GM12878 (cell line): ENCODE results near the gene ANKRD13A. TPM values are rescaled to one million over a fixed set of nuclear protein-coding genes. Genes with fewer than 3 reads are reported as not detected.
"Not testable (repeated sequence)": the region's sequence is repeated elsewhere in the genome, so short reads cannot be mapped to it uniquely, and the experiment has no call there.

ENCODE experiments used
- ATAC-seq: fragments of 200-7000 bp; cut with Tn5 transposase; 3 replicates; pipeline ENCODE4 v1.9.1; 2020; ENCODE audit warnings: mild to moderate bottlenecking, moderate library complexity
- BruUV-seq: library from RNA; stranded (reverse); fragments of 400-500 nt; replicated peaks from 2 replicates; lab custom pipeline; 2021; lab: Mats Ljungman, UMichigan
- CTCF ChIA-PET: fragments of 300-600 bp; sonication (Branson Sonifier 250); formaldehyde crosslinking; extraction: SDS; loops from one replicate; lab custom pipeline; 2021; ENCODE audit warnings: inconsistent platforms; lab: Yijun Ruan, JAX
- POLR2A ChIA-PET: fragments of 350-600 bp; formaldehyde crosslinking; extraction: SDS; loops from one replicate; lab custom pipeline; 2021; ENCODE audit warnings: inconsistent platforms; lab: Charles Lee
- RAD21 ChIA-PET: fragments of 300-600 bp; sonication (Branson Sonifier 250); formaldehyde crosslinking; loops from one replicate; lab custom pipeline; 2023; ENCODE audit warnings: antibody characterized with exemption; ENCODE audit not compliant: unreplicated experiment; lab: Charles Lee
- SMC1A ChIA-PET: fragments of 300-600 bp; sonication (Branson Sonifier 250); formaldehyde crosslinking; loops from one replicate; lab custom pipeline; 2023; ENCODE audit not compliant: unreplicated experiment, uncharacterized antibody; lab: Charles Lee
- DNase-seq: peaks from one replicate; pipeline ENCODE4 v3.0.0-alpha.2; 2011; ENCODE audit warnings: low read depth, low spot score
- FAIRE-seq: peaks from 3 replicates; lab custom pipeline; 2011; peaks lifted over from hg19 to GRCh38; lab: Jason Lieb, UNC
- H2AFZ ChIP-seq: 2 replicates; pipeline ENCODE4 v1.6.0; 2011; ENCODE audit warnings: low read depth, low read length, control low read depth; ENCODE audit not compliant: control insufficient read depth
- H3K27ac ChIP-seq: 2 replicates; pipeline ENCODE4 v1.5.1; 2011; ENCODE audit warnings: control low read depth; ENCODE audit not compliant: control insufficient read depth, insufficient read depth
- H3K27me3 ChIP-seq, 2 experiments: replicated peaks in 1 of 2; 2 replicates each; pipeline versions ENCODE4 v1.6.0 to v1.6.1; 2011; ENCODE audit warnings: low read length in 1 of 2; ENCODE audit not compliant: control insufficient read depth in 2 of 2, insufficient read depth in 2 of 2
- H3K36me3 ChIP-seq, 2 experiments: 2 replicates each; pipeline ENCODE4 v1.5.1; 2011; ENCODE audit warnings: low read length in 1 of 2; ENCODE audit not compliant: control insufficient read depth in 2 of 2, insufficient read depth in 2 of 2
- H3K4me1 ChIP-seq: 2 replicates; pipeline ENCODE4 v1.6.1; 2011; ENCODE audit warnings: mild to moderate bottlenecking, low read length, moderate library complexity, mixed read lengths; ENCODE audit not compliant: control insufficient read depth, insufficient read depth
- H3K4me2 ChIP-seq: 2 replicates; pipeline ENCODE4 v1.6.0; 2011; ENCODE audit warnings: control low read depth; ENCODE audit not compliant: control insufficient read depth, insufficient read depth
- H3K4me3 ChIP-seq: fragments of 200-600 bp; sonication (generic); 2 replicates; pipeline ENCODE4 v1.5.1; 2016
- H3K79me2 ChIP-seq: 2 replicates; pipeline ENCODE4 v1.6.0; 2011; ENCODE audit warnings: low read length; ENCODE audit not compliant: control insufficient read depth, insufficient read depth
- H3K9ac ChIP-seq: 2 replicates; pipeline ENCODE4 v1.8.0; 2011; ENCODE audit warnings: low read length, control low read depth, mixed read lengths; ENCODE audit not compliant: control insufficient read depth, insufficient read depth
- H3K9me3 ChIP-seq: replicated peaks from 3 replicates; pipeline ENCODE4 v1.5.1; 2011; ENCODE audit warnings: mild to moderate bottlenecking, low read length; ENCODE audit not compliant: control insufficient read depth, insufficient read depth
- H4K20me1 ChIP-seq: 2 replicates; pipeline ENCODE4 v1.6.0; 2011; ENCODE audit not compliant: control insufficient read depth, insufficient read depth
- BACH1 ChIP-seq: fragments of 450-650 bp; IDR thresholded peaks from 2 replicates; pipeline ENCODE4 v1.6.1; 2017; ENCODE audit warnings: mild to moderate bottlenecking, borderline replicate concordance
- BHLHE40 ChIP-seq, 2 experiments: fragments of 450-650 bp in 1 of 2; IDR thresholded peaks; 2 replicates each; pipeline ENCODE4 v1.6.1; 2011 to 2017; ENCODE audit warnings: low read depth in 2 of 2, borderline replicate concordance in 1 of 2, improper control_type of control experiment in 1 of 2, low read length in 1 of 2, mild to moderate bottlenecking in 1 of 2
- DPF2 ChIP-seq: fragments of 450-650 bp; IDR thresholded peaks from 2 replicates; pipeline ENCODE4 v1.6.1; 2017; ENCODE audit warnings: mild to moderate bottlenecking
- EP300 ChIP-seq, 2 experiments: fragments of 150-350 bp in 1 of 2; IDR thresholded peaks; 2 replicates each; pipeline ENCODE4 v1.6.1; 2011 to 2012; ENCODE audit warnings: low read depth in 2 of 2, low read length in 2 of 2, borderline replicate concordance in 1 of 2, improper control_type of control experiment in 1 of 2, inconsistent platforms in 1 of 2; ENCODE audit not compliant: control insufficient read depth in 1 of 2
- GATAD2B ChIP-seq: fragments of 450-650 bp; conservative IDR thresholded peaks from 2 replicates; pipeline ENCODE4 v1.6.1; 2017; ENCODE audit warnings: low read depth, mild to moderate bottlenecking, moderate library complexity
- RUNX3 ChIP-seq: IDR thresholded peaks from 2 replicates; pipeline ENCODE4 v1.6.1; 2012; ENCODE audit warnings: low read length, inconsistent platforms
- SPI1 ChIP-seq: IDR thresholded peaks from 2 replicates; pipeline ENCODE4 v1.6.1; 2011; ENCODE audit warnings: low read depth, mild to moderate bottlenecking, low read length, moderate library complexity, borderline replicate concordance; ENCODE audit not compliant: insufficient read depth
- ZBED1 ChIP-seq: IDR thresholded peaks from 2 replicates; pipeline ENCODE4 v1.6.1; 2016; ENCODE audit warnings: borderline replicate concordance
- WGBS: methylation state at CpG from one replicate; pipeline ENCODE4 v1.1.6; 2016; ENCODE audit warnings: low lambda C conversion rate; ENCODE audit not compliant: insufficient replicate concordance, insufficient coverage; ENCODE audit errors: missing lambda C conversion rate; 5-methylcytosine and 5-hydroxymethylcytosine counted together
- in situ Hi-C: fragments of 300-500 bp; cut with MboI; formaldehyde crosslinking; loops from 9 replicates; pipeline ENCODE4 v1.14.3; 2018; ENCODE audit warnings: mixed read lengths
- intact Hi-C: fragments of 100-400 bp; cut with micrococcal nuclease; formaldehyde crosslinking; loops from one replicate; pipeline ENCODE4 v1.14.2; 2022; ENCODE audit not compliant: unreplicated experiment
- polyA plus RNA-seq, 11 experiments: library from polyadenylated mRNA; depleted of rRNA in 4 of 11; unstranded in 6 of 11; stranded (reverse) in 5 of 11; fragments of >200 nt; fragmentation: Nextera tagmentation in 4 of 11; fragmentation: Illumina TruSeq in 1 of 11; extraction: Ambion mirVana in 4 of 11; extraction: Trizol in 1 of 11; gene quantifications; 1 replicate in 1 of 11; 2 replicates in 10 of 11; pipeline versions ENCODE4 v1.2.1 to v1.2.3, GENCODE V29; 2011 to 2016; ENCODE audit warnings: inconsistent platforms in 2 of 11, missing spikeins in 2 of 11, low read depth in 1 of 11
- total RNA-seq, 4 experiments: library from RNA; depleted of rRNA in 3 of 4; stranded (reverse); fragments of >200 nt in 3 of 4; fragmentation: Illumina TruSeq in 1 of 4; extraction: Trizol in 1 of 4; gene quantifications; 2 replicates each; pipeline versions ENCODE4 v1.2.1 to v1.2.3, GENCODE V29; 2013 to 2021
- TF ChIP-seq, protein P1 (sequence below): fragments of 450-650 bp; IDR thresholded peaks from 2 replicates; pipeline ENCODE4 v1.6.1; 2017; ENCODE audit warnings: mild to moderate bottlenecking, moderate library complexity
- TF ChIP-seq, protein P2 (sequence below): fragments of 450-650 bp; IDR thresholded peaks from 2 replicates; pipeline ENCODE4 v1.6.1; 2016; ENCODE audit warnings: mild to moderate bottlenecking

Gene ANKRD13A
- total and polyA plus RNA-seq, 10 of the 15 experiments (the other 5 are each of a cell fraction or from before 2014, with no cell fraction given), result 10.2 to 93.4 (median 76.5) TPM

DNA sequence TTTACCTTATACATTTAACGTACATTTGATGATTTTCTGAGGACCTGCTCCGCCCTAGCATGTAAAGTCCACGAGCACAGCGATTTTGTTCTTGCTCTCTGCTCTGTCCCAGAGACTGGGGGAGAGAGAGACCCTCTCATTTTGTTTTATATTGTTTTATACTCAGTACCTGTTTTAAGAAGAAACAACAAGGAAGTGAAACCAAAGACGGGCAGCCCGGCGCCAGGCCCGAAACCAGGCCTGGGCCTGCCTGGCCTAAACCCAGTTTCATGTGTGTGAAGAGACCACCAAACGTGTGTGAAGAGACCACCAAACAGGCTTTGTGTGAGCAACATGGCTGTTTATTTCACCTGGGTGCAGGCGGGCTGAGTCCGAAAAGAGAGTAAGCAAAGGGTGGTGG, 49.8 kb downstream of the ANKRD13A start:
- Histone ChIP-seq H3K4me2 (peak overlapping the region; percentile 64), H3K9ac (peak overlapping the region; percentile 66), H3K4me3 (peak overlapping the region; percentile 87), H3K27ac (peak overlapping the region; percentile 77), H3K79me2 (peaks cover 24% of the 10 kb centered on the region), H3K4me1 (peaks cover 29% of the 10 kb centered on the region), H2AFZ (peak overlapping the region; percentile 76)
- H4K20me1 ChIP-seq, DNase-seq, in situ Hi-C loops, RAD21 ChIA-PET, H3K27me3 ChIP-seq, H3K9me3 ChIP-seq, H3K36me3 ChIP-seq, POLR2A ChIA-PET, FAIRE-seq: not testable (repeated sequence)
- 35% methylated on average over 11 of the region's 11 CpGs for WGBS
- TF ChIP-seq GATAD2B (0 out of 2 replicates have a peak, but pooled peaks have one; percentile 14), DPF2 (peak; percentile 63), BHLHE40 (IDR thresholded peaks at IDR 0.05; ENCODE audit: borderline replicate concordance in 1 of 2, low read depth in 2 of 2, low read length in 1 of 2) (peak in 1 of 2 experiments; percentile 46; a peak in 1 of 4 replicates), EP300 (IDR thresholded peaks at IDR 0.05; ENCODE audit: borderline replicate concordance in 1 of 2, control insufficient read depth in 1 of 2, low read depth in 2 of 2, low read length in 2 of 2) (0 out of 4 replicates have a peak, but pooled peaks of 1 of the 2 experiments have one; percentile 33), RUNX3 (peak; percentile 22; the same call in 1 of the 2 replicates), SPI1 (peak; percentile 87), ZBED1 (0 out of 2 replicates have a peak, but pooled peaks have one; percentile 9), BACH1 (0 out of 2 replicates have a peak, but pooled peaks have one; percentile 25)
- TF ChIP-seq, protein P1, sequence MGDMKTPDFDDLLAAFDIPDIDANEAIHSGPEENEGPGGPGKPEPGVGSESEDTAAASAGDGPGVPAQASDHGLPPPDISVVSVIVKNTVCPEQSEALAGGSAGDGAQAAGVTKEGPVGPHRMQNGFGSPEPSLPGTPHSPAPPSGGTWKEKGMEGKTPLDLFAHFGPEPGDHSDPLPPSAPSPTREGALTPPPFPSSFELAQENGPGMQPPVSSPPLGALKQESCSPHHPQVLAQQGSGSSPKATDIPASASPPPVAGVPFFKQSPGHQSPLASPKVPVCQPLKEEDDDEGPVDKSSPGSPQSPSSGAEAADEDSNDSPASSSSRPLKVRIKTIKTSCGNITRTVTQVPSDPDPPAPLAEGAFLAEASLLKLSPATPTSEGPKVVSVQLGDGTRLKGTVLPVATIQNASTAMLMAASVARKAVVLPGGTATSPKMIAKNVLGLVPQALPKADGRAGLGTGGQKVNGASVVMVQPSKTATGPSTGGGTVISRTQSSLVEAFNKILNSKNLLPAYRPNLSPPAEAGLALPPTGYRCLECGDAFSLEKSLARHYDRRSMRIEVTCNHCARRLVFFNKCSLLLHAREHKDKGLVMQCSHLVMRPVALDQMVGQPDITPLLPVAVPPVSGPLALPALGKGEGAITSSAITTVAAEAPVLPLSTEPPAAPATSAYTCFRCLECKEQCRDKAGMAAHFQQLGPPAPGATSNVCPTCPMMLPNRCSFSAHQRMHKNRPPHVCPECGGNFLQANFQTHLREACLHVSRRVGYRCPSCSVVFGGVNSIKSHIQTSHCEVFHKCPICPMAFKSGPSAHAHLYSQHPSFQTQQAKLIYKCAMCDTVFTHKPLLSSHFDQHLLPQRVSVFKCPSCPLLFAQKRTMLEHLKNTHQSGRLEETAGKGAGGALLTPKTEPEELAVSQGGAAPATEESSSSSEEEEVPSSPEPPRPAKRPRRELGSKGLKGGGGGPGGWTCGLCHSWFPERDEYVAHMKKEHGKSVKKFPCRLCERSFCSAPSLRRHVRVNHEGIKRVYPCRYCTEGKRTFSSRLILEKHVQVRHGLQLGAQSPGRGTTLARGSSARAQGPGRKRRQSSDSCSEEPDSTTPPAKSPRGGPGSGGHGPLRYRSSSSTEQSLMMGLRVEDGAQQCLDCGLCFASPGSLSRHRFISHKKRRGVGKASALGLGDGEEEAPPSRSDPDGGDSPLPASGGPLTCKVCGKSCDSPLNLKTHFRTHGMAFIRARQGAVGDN, result peak; percentile 30
- TF ChIP-seq, protein P2, sequence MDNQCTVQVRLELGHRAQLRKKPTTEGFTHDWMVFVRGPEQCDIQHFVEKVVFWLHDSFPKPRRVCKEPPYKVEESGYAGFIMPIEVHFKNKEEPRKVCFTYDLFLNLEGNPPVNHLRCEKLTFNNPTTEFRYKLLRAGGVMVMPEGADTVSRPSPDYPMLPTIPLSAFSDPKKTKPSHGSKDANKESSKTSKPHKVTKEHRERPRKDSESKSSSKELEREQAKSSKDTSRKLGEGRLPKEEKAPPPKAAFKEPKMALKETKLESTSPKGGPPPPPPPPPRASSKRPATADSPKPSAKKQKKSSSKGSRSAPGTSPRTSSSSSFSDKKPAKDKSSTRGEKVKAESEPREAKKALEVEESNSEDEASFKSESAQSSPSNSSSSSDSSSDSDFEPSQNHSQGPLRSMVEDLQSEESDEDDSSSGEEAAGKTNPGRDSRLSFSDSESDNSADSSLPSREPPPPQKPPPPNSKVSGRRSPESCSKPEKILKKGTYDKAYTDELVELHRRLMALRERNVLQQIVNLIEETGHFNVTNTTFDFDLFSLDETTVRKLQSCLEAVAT, result peak; percentile 80
- peak; percentile 63 for ATAC-seq
- TSS peak; percentile 98 for BruUV-seq
- ChIA-PET CTCF (interaction anchor here (1.4 kb wide), 1 partner anchor 50 kb away, joined by 3 read pairs; no protein-coding TSS in a partner anchor), SMC1A (interaction anchor here (1.2 kb wide), 1 partner anchor 31 kb away, joined by 5 read pairs; no protein-coding TSS in a partner anchor)
- intact Hi-C loops, result loop anchor here (2.0 kb wide), 2 partner anchors 30 to 52 kb away; partner anchors contain the start of gene GIT2
